Measurements from ENCODE around the gene CDK11A. TPM values are rescaled to one million over a fixed set of nuclear protein-coding genes. Genes with fewer than 3 reads are reported as not detected.

Gene CDK11A
- total and polyA plus RNA-seq, 11 donors: 4.2 to 30.1 (median 16.7) TPM

- Histone ChIP-seq H3K27me3 (no peaks in the 10 kb centered on the region), H3K4me3 (no peak overlapping the region), H3K36me3 (peaks cover 0 to 86% (median 74%) of the 10 kb centered on the region in 9 donors), H3K27ac (no peak overlapping the region), H3K9me3 (no peaks in the 10 kb centered on the region), H3K4me1 (peaks cover 0 to 19% (median 10%) of the 10 kb centered on the region in 12 donors)
- TF ChIP-seq POLR2A (IDR thresholded peaks at IDR 0.05) (no peak), CTCF (IDR thresholded peaks at IDR 0.05) (no peak)
- peak in 1 of 5 donors; percentile 9 for DNase-seq
- intact Hi-C loops (cut with DNase I): loop anchor here in 1 of 10 donors (10.0 kb wide), 1 partner anchor 149 kb away; no protein-coding TSS in a partner anchor
- no peak for ATAC-seq
- WGBS, 4 donors: 87 to 97% (median 90%) methylated on average over 11 to 15 of the region's 15 CpGs
Measured at GRCh38 chr1:1755852-1756251, 31.7 kb upstream of the CDK11A start.

DNA sequence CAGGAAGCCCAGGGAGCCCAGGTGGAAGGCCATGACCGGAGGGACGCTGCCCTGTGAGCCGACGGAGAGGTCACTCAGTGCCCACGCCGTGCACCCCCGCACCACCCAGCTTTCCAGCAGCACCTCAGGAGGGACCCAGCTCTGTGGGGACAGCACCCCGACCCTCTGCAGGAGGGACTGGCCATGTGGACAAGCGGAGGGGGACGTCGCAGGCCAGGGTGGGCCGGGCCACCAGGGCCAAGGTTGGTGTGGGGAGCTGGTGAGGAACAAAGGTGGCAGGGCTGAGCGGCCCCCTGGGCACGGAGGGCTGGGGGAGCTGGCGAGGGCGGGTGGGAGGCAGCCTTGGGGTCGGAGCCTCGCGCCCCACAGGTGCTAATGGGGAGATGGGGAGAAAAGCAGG lies 31.3 kb upstream of the CDK11A start:
- Histone ChIP-seq H3K27ac (no peak overlapping the region), H3K9me3 (no peaks in the 10 kb centered on the region), H3K27me3 (no peaks in the 10 kb centered on the region), H3K36me3 (peaks cover 0 to 82% (median 70%) of the 10 kb centered on the region in 9 donors), H3K4me3 (no peak overlapping the region), H3K4me1 (peaks cover 0 to 19% (median 10%) of the 10 kb centered on the region in 12 donors)
- ATAC-seq (no peak), DNase-seq (peak in 1 of 5 donors; percentile 15)
- 89 to 95% (median 93%) methylated on average over 17 to 19 of the region's 19 CpGs for WGBS, 4 donors
- intact Hi-C loops (cut with DNase I): loop anchor here in 1 of 10 donors (10.0 kb wide), 1 partner anchor 149 kb away; no protein-coding TSS in a partner anchor
- TF ChIP-seq CTCF (IDR thresholded peaks at IDR 0.05): no peak
- TF ChIP-seq POLR2A (IDR thresholded peaks at IDR 0.05): no peak

- Histone ChIP-seq H3K27ac (no peak overlapping the region), H3K27me3 (no peaks in the 10 kb centered on the region), H3K9me3 (no peaks in the 10 kb centered on the region), H3K4me3 (no peak overlapping the region), H3K36me3 (peaks cover 0 to 70% (median 58%) of the 10 kb centered on the region in 9 donors), H3K4me1 (peaks cover 0 to 13% (median 9%) of the 10 kb centered on the region in 12 donors)
- WGBS, 4 donors: 91 to 95% (median 92%) methylated on average over 42 to 49 of the region's 49 CpGs
- peak in 1 of 5 donors; percentile 16 for DNase-seq
- intact Hi-C loops (cut with DNase I): loop anchor here in 1 of 10 donors (10.0 kb wide), 1 partner anchor 151 kb away; no protein-coding TSS in a partner anchor
- TF ChIP-seq POLR2A (IDR thresholded peaks at IDR 0.05) (no peak), CTCF (IDR thresholded peaks at IDR 0.05) (no peak)
- no peak for ATAC-seq
Measured at GRCh38 chr1:1754051-1754815, 30.1 kb upstream of the CDK11A start.

- Histone ChIP-seq H3K36me3 (peaks cover 0 to 65% (median 54%) of the 10 kb centered on the region in 9 donors), H3K27me3 (no peaks in the 10 kb centered on the region), H3K4me1 (peaks cover 0 to 7% (median 4%) of the 10 kb centered on the region in 12 donors), H3K27ac (no peak overlapping the region), H3K4me3 (no peak overlapping the region), H3K9me3 (no peaks in the 10 kb centered on the region)
- no peak for ATAC-seq
- DNase-seq: no peak
- 91 to 96% (median 92%) methylated on average over 12 to 16 of the region's 16 CpGs for WGBS, 4 donors
- intact Hi-C loops (cut with DNase I): loop anchor here in 1 of 10 donors (10.0 kb wide), 1 partner anchor 151 kb away; no protein-coding TSS in a partner anchor
- TF ChIP-seq CTCF (IDR thresholded peaks at IDR 0.05) (no peak), POLR2A (IDR thresholded peaks at IDR 0.05) (no peak)
Measured at GRCh38 chr1:1753607-1754005, 29.4 kb upstream of the CDK11A start.

Data from heart left ventricle (tissue), 16 donors.